Measurements from ENCODE around the gene STAT5B.

DNA sequence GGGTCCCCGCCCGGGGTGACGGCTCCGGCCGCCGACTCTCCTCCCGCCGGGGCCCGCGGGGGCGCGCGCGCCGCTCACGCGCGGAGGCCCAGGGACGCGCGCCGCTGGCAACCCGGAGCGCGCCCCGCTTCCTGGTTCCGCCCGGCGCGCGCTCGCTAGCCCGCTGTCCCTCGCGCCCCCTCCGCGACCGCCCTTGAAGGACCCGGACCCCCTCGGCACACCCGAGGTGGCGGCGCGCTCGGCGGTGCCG, at the start of gene STAT5B:
- TF ChIP-seq CSDC2 (CRISPR knock-in tag; IDR thresholded peaks at IDR 0.05), result peak; percentile 86; the same call in 1 of the 2 replicates
- TF ChIP-seq ZFP3 (CRISPR knock-in tag; IDR thresholded peaks at IDR 0.05), result no peak

All from SK-N-SH treated with all-trans-retinoic acid at 6 μM for 48 hours (cell line).